ENCODE data around the gene PDSS1. TPM values are rescaled to one million over a fixed set of nuclear protein-coding genes. Genes with fewer than 3 reads are reported as not detected.

PDSS1 gene
- total and polyA plus RNA-seq, 4 donors, result 6.0 to 7.6 (median 7.1) TPM

DNA sequence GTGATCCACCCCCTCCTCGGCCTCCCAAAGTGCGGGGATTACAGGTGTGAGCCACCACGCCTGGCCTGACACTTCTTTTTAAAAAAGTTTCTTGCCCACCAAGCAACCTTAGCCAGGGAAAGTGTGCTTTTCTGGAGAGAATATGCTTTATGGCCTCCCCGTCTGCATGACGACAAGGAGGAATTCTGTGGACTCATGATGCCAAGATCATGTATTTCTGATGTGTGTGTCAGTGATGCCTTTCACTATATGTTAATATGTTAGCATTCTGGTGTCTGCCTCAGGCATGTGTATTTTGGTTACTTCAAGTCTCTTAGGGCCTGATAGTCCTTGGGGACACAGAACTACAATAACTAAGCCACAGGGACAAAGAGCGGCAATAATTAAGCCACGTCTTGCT is 2.1 kb downstream of the PDSS1 start (continued):
- TF ChIP-seq, protein P1, sequence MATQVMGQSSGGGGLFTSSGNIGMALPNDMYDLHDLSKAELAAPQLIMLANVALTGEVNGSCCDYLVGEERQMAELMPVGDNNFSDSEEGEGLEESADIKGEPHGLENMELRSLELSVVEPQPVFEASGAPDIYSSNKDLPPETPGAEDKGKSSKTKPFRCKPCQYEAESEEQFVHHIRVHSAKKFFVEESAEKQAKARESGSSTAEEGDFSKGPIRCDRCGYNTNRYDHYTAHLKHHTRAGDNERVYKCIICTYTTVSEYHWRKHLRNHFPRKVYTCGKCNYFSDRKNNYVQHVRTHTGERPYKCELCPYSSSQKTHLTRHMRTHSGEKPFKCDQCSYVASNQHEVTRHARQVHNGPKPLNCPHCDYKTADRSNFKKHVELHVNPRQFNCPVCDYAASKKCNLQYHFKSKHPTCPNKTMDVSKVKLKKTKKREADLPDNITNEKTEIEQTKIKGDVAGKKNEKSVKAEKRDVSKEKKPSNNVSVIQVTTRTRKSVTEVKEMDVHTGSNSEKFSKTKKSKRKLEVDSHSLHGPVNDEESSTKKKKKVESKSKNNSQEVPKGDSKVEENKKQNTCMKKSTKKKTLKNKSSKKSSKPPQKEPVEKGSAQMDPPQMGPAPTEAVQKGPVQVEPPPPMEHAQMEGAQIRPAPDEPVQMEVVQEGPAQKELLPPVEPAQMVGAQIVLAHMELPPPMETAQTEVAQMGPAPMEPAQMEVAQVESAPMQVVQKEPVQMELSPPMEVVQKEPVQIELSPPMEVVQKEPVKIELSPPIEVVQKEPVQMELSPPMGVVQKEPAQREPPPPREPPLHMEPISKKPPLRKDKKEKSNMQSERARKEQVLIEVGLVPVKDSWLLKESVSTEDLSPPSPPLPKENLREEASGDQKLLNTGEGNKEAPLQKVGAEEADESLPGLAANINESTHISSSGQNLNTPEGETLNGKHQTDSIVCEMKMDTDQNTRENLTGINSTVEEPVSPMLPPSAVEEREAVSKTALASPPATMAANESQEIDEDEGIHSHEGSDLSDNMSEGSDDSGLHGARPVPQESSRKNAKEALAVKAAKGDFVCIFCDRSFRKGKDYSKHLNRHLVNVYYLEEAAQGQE (IDR thresholded peaks at IDR 0.05), result no peak

DNA sequence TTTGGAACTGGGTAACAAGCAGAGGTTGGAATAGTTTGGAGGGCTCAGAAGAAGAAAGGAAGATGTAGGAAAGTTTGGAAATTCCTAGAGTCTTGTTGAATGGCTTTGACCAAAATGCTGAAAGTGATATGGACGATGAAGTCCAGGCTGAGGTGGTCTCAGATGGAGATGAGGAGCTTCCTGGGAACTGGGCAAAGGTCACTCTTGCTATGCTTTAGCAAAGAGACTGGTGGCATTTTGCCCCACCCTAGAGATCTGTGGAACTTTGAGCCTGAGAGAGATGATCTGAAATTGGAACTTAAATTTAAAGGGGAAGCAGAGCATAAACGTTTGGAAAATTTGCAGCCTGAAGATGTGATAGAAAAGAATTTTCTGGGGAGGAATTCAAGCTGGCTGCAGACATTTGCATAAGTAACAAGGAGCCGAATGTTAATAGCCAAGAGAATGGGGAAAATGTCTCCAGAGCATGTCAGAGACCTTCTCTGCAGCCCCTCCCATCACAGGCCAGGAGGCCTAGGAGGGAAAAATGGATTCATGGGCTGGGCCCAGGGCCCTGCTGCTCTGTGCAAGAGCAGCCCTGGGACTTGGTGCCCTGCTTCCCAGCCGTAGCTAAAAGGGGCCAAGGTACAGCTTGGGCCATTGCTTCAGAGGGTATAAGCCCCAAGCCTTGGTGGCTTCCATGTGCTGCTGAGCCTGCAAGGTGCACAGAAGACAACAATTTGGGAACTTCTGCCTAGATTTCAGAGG is 3.6 kb downstream of the PDSS1 start:
- H3K4me1 ChIP-seq (ENCODE audit: control insufficient read depth in 4 of 4, insufficient read depth in 4 of 4, low read length in 3 of 4), result peaks cover 13 to 41% (median 27%) of the 10 kb centered on the region in 4 donors
- DNase-seq (ENCODE audit: low spot score), result no peak
- 42% methylated on average over 4 of the region's 4 CpGs for WGBS
- TF ChIP-seq, protein P2, sequence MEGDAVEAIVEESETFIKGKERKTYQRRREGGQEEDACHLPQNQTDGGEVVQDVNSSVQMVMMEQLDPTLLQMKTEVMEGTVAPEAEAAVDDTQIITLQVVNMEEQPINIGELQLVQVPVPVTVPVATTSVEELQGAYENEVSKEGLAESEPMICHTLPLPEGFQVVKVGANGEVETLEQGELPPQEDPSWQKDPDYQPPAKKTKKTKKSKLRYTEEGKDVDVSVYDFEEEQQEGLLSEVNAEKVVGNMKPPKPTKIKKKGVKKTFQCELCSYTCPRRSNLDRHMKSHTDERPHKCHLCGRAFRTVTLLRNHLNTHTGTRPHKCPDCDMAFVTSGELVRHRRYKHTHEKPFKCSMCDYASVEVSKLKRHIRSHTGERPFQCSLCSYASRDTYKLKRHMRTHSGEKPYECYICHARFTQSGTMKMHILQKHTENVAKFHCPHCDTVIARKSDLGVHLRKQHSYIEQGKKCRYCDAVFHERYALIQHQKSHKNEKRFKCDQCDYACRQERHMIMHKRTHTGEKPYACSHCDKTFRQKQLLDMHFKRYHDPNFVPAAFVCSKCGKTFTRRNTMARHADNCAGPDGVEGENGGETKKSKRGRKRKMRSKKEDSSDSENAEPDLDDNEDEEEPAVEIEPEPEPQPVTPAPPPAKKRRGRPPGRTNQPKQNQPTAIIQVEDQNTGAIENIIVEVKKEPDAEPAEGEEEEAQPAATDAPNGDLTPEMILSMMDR (IDR thresholded peaks at IDR 0.05; ENCODE audit: low read depth, low read length, missing input control), result no peak
- TF ChIP-seq FOXA2 (IDR thresholded peaks at IDR 0.05), result no peak
- TF ChIP-seq, protein P1 (IDR thresholded peaks at IDR 0.05), result no peak
- no peak for TF ChIP-seq FOXA1 (IDR thresholded peaks at IDR 0.05)
- peak; percentile 74 to 83 for TF ChIP-seq HNF4A (conservative IDR thresholded peaks at IDR 0.05)
- no peak for TF ChIP-seq YY1 (IDR thresholded peaks at IDR 0.05)
- TF ChIP-seq HNF4G (IDR thresholded peaks at IDR 0.05), result peak; percentile 73
- TF ChIP-seq GABPA (IDR thresholded peaks at IDR 0.05 in 1 of 2, conservative IDR thresholded peaks at IDR 0.05 in 1 of 2), result no peak
- no peak for TF ChIP-seq RXRA (IDR thresholded peaks at IDR 0.05)
- peak; percentile 53 for TF ChIP-seq SP1 (IDR thresholded peaks at IDR 0.05)
- TF ChIP-seq RAD21 (IDR thresholded peaks at IDR 0.05), result no peak
- no peak overlapping the region for H3K9ac ChIP-seq (ENCODE audit: low read depth in 1 of 2, low read length in 2 of 2)
- no peak overlapping the region for H3K4me3 ChIP-seq (ENCODE audit: low read depth in 1 of 3, low read length in 3 of 3)
- H3K27me3 ChIP-seq (ENCODE audit: control insufficient read depth in 4 of 4, insufficient read depth in 4 of 4, low read length in 3 of 4), result no peaks in the 10 kb centered on the region
- no peak overlapping the region for H3K27ac ChIP-seq (ENCODE audit: low read depth in 1 of 2, low read length in 2 of 2)
- H3K9me3 ChIP-seq (ENCODE audit: control insufficient read depth in 4 of 4, low read length in 3 of 4), result no peaks in the 10 kb centered on the region
- peaks cover 0 to 4% (median 0%) of the 10 kb centered on the region in 4 donors for H3K36me3 ChIP-seq (ENCODE audit: control insufficient read depth in 4 of 4, insufficient read depth in 3 of 4, low read depth in 1 of 4, low read length in 3 of 4)

Measured in liver (tissue), 9 donors.